ENCODE results near the gene MVB12B. TPM values are rescaled to one million over a fixed set of nuclear protein-coding genes. Genes with fewer than 3 reads are reported as not detected.

Gene MVB12B
- total RNA-seq, 4 donors from 2014 or later, result 7.9 to 28.9 (median 14.4) TPM

- Histone ChIP-seq H3K4me1 (peaks cover 0 to 17% (median 0%) of the 10 kb centered on the region in 4 donors), H3K27ac (no peak overlapping the region), H3K36me3 (peaks cover 0 to 4% (median 0%) of the 10 kb centered on the region in 3 donors), H3K4me3 (no peak overlapping the region), H3K9me3 (no peaks in the 10 kb centered on the region), H3K27me3 (no peaks in the 10 kb centered on the region)
- no peak for DNase-seq
- TF ChIP-seq POLR2A (IDR thresholded peaks at IDR 0.05), result no peak
- TF ChIP-seq, protein P1, sequence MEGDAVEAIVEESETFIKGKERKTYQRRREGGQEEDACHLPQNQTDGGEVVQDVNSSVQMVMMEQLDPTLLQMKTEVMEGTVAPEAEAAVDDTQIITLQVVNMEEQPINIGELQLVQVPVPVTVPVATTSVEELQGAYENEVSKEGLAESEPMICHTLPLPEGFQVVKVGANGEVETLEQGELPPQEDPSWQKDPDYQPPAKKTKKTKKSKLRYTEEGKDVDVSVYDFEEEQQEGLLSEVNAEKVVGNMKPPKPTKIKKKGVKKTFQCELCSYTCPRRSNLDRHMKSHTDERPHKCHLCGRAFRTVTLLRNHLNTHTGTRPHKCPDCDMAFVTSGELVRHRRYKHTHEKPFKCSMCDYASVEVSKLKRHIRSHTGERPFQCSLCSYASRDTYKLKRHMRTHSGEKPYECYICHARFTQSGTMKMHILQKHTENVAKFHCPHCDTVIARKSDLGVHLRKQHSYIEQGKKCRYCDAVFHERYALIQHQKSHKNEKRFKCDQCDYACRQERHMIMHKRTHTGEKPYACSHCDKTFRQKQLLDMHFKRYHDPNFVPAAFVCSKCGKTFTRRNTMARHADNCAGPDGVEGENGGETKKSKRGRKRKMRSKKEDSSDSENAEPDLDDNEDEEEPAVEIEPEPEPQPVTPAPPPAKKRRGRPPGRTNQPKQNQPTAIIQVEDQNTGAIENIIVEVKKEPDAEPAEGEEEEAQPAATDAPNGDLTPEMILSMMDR (IDR thresholded peaks at IDR 0.05), result no peak
Observed at GRCh38 chr9:126377536-126377935, 50.9 kb downstream of the MVB12B start.

- no peak overlapping the region for H3K4me3 ChIP-seq
- TF ChIP-seq, protein P1 (IDR thresholded peaks at IDR 0.05), result no peak
- H3K4me1 ChIP-seq, result peaks cover 0 to 17% (median 0%) of the 10 kb centered on the region in 4 donors
- no peak for DNase-seq
- H3K27me3 ChIP-seq, result no peaks in the 10 kb centered on the region
- H3K9me3 ChIP-seq, result no peaks in the 10 kb centered on the region
- H3K27ac ChIP-seq, result no peak overlapping the region
- H3K36me3 ChIP-seq, result peaks cover 0 to 4% (median 0%) of the 10 kb centered on the region in 3 donors
Observed at GRCh38 chr9:126378761-126379160, 52.1 kb downstream of the MVB12B start.

GRCh38 chr9:126379661-126380360 is 53.2 kb downstream of the MVB12B start:
- no peak for TF ChIP-seq POLR2A (IDR thresholded peaks at IDR 0.05)
- TF ChIP-seq, protein P1 (IDR thresholded peaks at IDR 0.05), result no peak

DNA sequence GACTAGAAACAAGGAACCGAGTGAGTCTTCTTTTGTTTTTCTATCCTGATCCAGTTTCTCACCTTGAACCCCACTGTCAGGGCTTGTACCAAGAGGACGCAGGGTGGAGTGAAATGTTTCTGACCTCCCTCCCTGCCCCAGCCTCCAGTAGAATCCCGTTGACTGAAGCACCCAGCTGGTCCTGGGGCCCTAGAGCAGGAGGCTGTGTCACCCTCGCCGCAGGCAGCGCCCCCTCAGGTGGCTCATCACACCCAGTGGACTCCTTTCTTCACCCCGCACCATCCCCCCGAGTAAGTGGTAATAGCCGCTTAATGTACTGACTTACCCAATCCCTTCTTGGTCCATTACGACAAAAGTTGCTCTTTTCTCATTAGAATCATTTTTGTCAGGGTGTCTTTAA is 53.8 kb downstream of the MVB12B start:
- peaks cover 0 to 15% (median 0%) of the 10 kb centered on the region in 4 donors for H3K4me1 ChIP-seq
- DNase-seq, result no peak
- H3K4me3 ChIP-seq, result no peak overlapping the region
- peaks cover 0 to 4% (median 0%) of the 10 kb centered on the region in 3 donors for H3K36me3 ChIP-seq
- TF ChIP-seq POLR2A (IDR thresholded peaks at IDR 0.05), result no peak
- TF ChIP-seq, protein P1 (IDR thresholded peaks at IDR 0.05), result no peak
- no peaks in the 10 kb centered on the region for H3K27me3 ChIP-seq
- no peak overlapping the region for H3K27ac ChIP-seq
- no peaks in the 10 kb centered on the region for H3K9me3 ChIP-seq

More at GRCh38 chr9:126379661-126380360, 53.2 kb downstream of the MVB12B start:
- no peaks in the 10 kb centered on the region for H3K27me3 ChIP-seq
- H3K4me1 ChIP-seq, result peaks cover 0 to 17% (median 0%) of the 10 kb centered on the region in 4 donors
- H3K36me3 ChIP-seq, result peaks cover 0 to 4% (median 0%) of the 10 kb centered on the region in 3 donors
- H3K27ac ChIP-seq, result no peak overlapping the region
- DNase-seq, result no peak
- H3K9me3 ChIP-seq, result no peaks in the 10 kb centered on the region
- no peak overlapping the region for H3K4me3 ChIP-seq

- Histone ChIP-seq H3K27me3 (no peaks in the 10 kb centered on the region), H3K36me3 (peaks cover 0 to 4% (median 0%) of the 10 kb centered on the region in 3 donors), H3K9me3 (no peaks in the 10 kb centered on the region), H3K27ac (no peak overlapping the region), H3K4me3 (no peak overlapping the region), H3K4me1 (peaks cover 0 to 8% (median 0%) of the 10 kb centered on the region in 4 donors)
- DNase-seq, result no peak
- no peak for TF ChIP-seq POLR2A (IDR thresholded peaks at IDR 0.05)
- TF ChIP-seq, protein P1 (IDR thresholded peaks at IDR 0.05), result no peak
Observed at GRCh38 chr9:126381195-126381594, 54.6 kb downstream of the MVB12B start.

All from Peyer's patch (tissue), 4 donors.